Body of pancreas (tissue), 4 donors: ENCODE data around the gene C2orf76.

Experiments used
- POLR2A ChIP-seq, 3 donors: fragments of 450-650 bp; IDR thresholded peaks; one replicate each; pipeline ENCODE4 v1.6.1; 2016; ENCODE audit warnings: antibody characterized with exemption in 3 of 3, mild to moderate bottlenecking in 2 of 3
- TF ChIP-seq, protein P1 (sequence below), 7 experiments: fragments of 450-650 bp in 4 of 7; fragments of 200-600 bp in 3 of 7; sonication (generic) in 3 of 7; IDR thresholded peaks; one replicate each; pipeline ENCODE4 v1.5.1; 2016 to 2019; ENCODE audit warnings: antibody characterized with exemption in 7 of 7

- TF ChIP-seq, protein P1, sequence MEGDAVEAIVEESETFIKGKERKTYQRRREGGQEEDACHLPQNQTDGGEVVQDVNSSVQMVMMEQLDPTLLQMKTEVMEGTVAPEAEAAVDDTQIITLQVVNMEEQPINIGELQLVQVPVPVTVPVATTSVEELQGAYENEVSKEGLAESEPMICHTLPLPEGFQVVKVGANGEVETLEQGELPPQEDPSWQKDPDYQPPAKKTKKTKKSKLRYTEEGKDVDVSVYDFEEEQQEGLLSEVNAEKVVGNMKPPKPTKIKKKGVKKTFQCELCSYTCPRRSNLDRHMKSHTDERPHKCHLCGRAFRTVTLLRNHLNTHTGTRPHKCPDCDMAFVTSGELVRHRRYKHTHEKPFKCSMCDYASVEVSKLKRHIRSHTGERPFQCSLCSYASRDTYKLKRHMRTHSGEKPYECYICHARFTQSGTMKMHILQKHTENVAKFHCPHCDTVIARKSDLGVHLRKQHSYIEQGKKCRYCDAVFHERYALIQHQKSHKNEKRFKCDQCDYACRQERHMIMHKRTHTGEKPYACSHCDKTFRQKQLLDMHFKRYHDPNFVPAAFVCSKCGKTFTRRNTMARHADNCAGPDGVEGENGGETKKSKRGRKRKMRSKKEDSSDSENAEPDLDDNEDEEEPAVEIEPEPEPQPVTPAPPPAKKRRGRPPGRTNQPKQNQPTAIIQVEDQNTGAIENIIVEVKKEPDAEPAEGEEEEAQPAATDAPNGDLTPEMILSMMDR (IDR thresholded peaks at IDR 0.05): no peak
- no peak for TF ChIP-seq POLR2A (IDR thresholded peaks at IDR 0.05)
These were observed 23.1 kb upstream of the C2orf76 start for GRCh38 chr2:119389615-119390306.
